Astrocyte of the spinal cord (primary cell): ENCODE results near the gene SYTL5.

Experiments used
- DNase-seq: peaks from one replicate; pipeline ENCODE4 v3.0.0; 2011; ENCODE audit warnings: low read depth, low spot score
- H3K4me3 ChIP-seq: 2 replicates; pipeline ENCODE4 v1.5.1; 2011; ENCODE audit warnings: low read depth, mild to moderate bottlenecking, low read length, moderate library complexity
- in situ Hi-C: cut with HindIII; loops from 2 replicates; pipeline ENCODE4 v1.10.0; 2017; ENCODE audit warnings: low sequenced_read_pairs
- TF ChIP-seq, protein P1 (sequence below): IDR thresholded peaks from 2 replicates; pipeline ENCODE4 v1.5.1; 2012; ENCODE audit warnings: low read depth, mild to moderate bottlenecking, low read length, inconsistent platforms

Gene SYTL5

DNA sequence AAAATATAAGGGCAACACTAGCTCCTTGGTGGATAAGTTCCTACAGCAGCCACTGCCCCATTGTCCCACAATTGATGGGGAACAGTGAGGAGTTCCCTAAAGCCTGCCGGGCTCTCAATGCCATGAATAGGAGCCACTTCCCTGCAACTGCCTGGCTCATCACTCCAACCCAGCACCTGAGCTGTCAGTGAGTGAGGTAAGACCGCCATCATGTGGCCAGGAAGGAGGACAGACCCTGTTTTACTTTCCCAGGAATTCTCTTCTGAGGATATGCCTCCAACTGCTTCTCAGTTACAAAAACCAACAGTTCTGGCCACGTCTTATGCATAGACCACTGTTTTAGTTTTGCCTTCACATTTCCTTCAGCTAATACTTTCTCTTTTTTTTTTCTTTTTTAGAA lies 168.8 kb downstream of the SYTL5 start:
- no peak overlapping the region for H3K4me3 ChIP-seq
- in situ Hi-C loops: no loop called here
- DNase-seq: peak; percentile 19

DNA sequence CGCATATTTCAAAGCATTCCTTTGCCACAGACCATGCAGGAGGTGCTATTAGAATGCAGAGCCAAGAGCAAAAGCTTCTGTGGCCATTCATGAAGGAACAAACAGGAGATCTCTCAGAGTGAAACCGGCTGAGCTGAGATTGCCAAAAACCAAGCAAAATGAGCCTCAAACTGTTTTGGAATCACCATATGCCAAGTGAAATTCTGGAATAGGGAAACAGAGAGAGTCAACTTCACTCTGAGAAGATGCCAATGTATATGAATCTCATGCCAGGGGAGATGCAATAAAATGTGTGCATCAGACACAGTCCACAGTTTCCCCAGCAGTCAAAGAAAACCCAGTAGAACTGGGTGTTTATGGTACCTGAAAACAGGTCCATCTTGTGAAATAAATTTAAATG lies 172.0 kb downstream of the SYTL5 start:
- no peak overlapping the region for H3K4me3 ChIP-seq
- in situ Hi-C loops: no loop called here
- DNase-seq: peak; percentile 26
- TF ChIP-seq, protein P1, sequence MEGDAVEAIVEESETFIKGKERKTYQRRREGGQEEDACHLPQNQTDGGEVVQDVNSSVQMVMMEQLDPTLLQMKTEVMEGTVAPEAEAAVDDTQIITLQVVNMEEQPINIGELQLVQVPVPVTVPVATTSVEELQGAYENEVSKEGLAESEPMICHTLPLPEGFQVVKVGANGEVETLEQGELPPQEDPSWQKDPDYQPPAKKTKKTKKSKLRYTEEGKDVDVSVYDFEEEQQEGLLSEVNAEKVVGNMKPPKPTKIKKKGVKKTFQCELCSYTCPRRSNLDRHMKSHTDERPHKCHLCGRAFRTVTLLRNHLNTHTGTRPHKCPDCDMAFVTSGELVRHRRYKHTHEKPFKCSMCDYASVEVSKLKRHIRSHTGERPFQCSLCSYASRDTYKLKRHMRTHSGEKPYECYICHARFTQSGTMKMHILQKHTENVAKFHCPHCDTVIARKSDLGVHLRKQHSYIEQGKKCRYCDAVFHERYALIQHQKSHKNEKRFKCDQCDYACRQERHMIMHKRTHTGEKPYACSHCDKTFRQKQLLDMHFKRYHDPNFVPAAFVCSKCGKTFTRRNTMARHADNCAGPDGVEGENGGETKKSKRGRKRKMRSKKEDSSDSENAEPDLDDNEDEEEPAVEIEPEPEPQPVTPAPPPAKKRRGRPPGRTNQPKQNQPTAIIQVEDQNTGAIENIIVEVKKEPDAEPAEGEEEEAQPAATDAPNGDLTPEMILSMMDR: no peak

More for the DNA sequence above, 168.8 kb downstream of the SYTL5 start:
- TF ChIP-seq, protein P1: peak; percentile 58
